ENCODE measurements around the gene CACNA1B. TPM values are rescaled to one million over a fixed set of nuclear protein-coding genes. Genes with fewer than 3 reads are reported as not detected.

CACNA1B gene
- total and polyA plus RNA-seq, 8 donors, result 0.16 to 1.3 (median 0.31) TPM

GRCh38 chr9:138066049-138066448 is 188.5 kb downstream of the CACNA1B start:
- FAIRE-seq (no peak), ATAC-seq (no peak), DNase-seq (peak in 2 of 6 donors; percentile 22 to 24)
- Histone ChIP-seq H3K4me1 (no peaks in the 10 kb centered on the region), H3K4me3 (no peak overlapping the region), H3K36me3 (no peaks in the 10 kb centered on the region), H3K9me3 (no peaks in the 10 kb centered on the region), H3K27me3 (no peaks in the 10 kb centered on the region), H3K27ac (no peak overlapping the region)
- TF ChIP-seq CTCF (IDR thresholded peaks at IDR 0.05), result no peak
- intact Hi-C loops (cut with DNase I), result no loop called here
- 55 to 70% methylated on average over 6 of the region's 6 CpGs for WGBS, 2 donors

- H3K27ac ChIP-seq, result no peak overlapping the region
- no peak for TF ChIP-seq CTCF (IDR thresholded peaks at IDR 0.05)
- FAIRE-seq (no peak), ATAC-seq (no peak), DNase-seq (peak in 2 of 6 donors; percentile 7 to 35)
- WGBS, 2 donors, result 76 to 81% methylated on average over 17 of the region's 17 CpGs
- H3K27me3 ChIP-seq, result no peaks in the 10 kb centered on the region
- H3K9me3 ChIP-seq, result no peaks in the 10 kb centered on the region
- no peaks in the 10 kb centered on the region for H3K4me1 ChIP-seq
- H3K36me3 ChIP-seq, result no peaks in the 10 kb centered on the region
- no peak overlapping the region for H3K4me3 ChIP-seq
- intact Hi-C loops (cut with DNase I), result no loop called here
Measured at GRCh38 chr9:138067613-138068367, 190.2 kb downstream of the CACNA1B start.

DNA sequence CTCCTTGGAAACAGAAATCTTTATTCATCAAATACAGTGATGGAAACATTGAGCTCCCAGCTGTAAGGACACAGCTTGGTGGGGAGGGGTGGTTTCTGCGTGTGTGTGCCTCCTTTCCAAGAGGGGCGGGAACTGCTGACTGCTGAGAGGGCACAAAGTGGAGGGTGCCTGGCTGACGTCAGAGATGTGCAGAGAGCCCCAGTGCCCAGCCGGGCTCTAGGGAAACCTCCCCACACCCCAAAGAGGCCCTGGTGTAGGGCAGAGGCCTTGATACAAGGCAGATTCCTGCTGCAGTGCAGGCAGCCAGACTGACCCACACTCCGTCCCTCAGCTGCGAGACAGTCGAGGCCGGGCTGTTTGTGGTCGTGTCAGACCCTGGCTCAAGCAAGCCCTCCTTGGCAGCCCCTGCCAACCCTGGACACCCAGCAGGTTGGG is 191.0 kb downstream of the CACNA1B start:
- WGBS, 2 donors, result 40 to 51% methylated on average over 9 of the region's 9 CpGs
- Histone ChIP-seq H3K4me1 (no peaks in the 10 kb centered on the region), H3K9me3 (no peaks in the 10 kb centered on the region), H3K36me3 (no peaks in the 10 kb centered on the region), H3K4me3 (no peak overlapping the region), H3K27ac (no peak overlapping the region), H3K27me3 (no peaks in the 10 kb centered on the region)
- FAIRE-seq, result no peak
- TF ChIP-seq CTCF (IDR thresholded peaks at IDR 0.05), result no peak
- ATAC-seq, result no peak
- intact Hi-C loops (cut with DNase I), result no loop called here
- DNase-seq, result peak in 2 of 6 donors; percentile 32 to 47

GRCh38 chr9:138069731-138070456 is 192.3 kb downstream of the CACNA1B start:
- no peaks in the 10 kb centered on the region for H3K27me3 ChIP-seq
- no peak overlapping the region for H3K27ac ChIP-seq
- no peak for TF ChIP-seq CTCF (IDR thresholded peaks at IDR 0.05)
- H3K36me3 ChIP-seq, result no peaks in the 10 kb centered on the region
- no peaks in the 10 kb centered on the region for H3K4me1 ChIP-seq
- no peak for FAIRE-seq
- H3K4me3 ChIP-seq, result no peak overlapping the region
- no peak for ATAC-seq
- no peaks in the 10 kb centered on the region for H3K9me3 ChIP-seq
- WGBS, 2 donors, result 57 to 63% methylated on average over 18 of the region's 18 CpGs
- intact Hi-C loops (cut with DNase I), result no loop called here
- peak in 2 of 6 donors; percentile 17 to 33 for DNase-seq

- no peaks in the 10 kb centered on the region for H3K9me3 ChIP-seq
- peak in 1 of 6 donors; percentile 21 for DNase-seq
- H3K27me3 ChIP-seq, result no peaks in the 10 kb centered on the region
- no peak for ATAC-seq
- intact Hi-C loops (cut with DNase I), result no loop called here
- no peaks in the 10 kb centered on the region for H3K36me3 ChIP-seq
- FAIRE-seq, result no peak
- H3K4me1 ChIP-seq, result no peaks in the 10 kb centered on the region
- H3K27ac ChIP-seq, result no peak overlapping the region
- H3K4me3 ChIP-seq, result no peak overlapping the region
- no peak for TF ChIP-seq CTCF (IDR thresholded peaks at IDR 0.05)
- 58 to 75% methylated on average over 8 of the region's 8 CpGs for WGBS, 2 donors
Measured at GRCh38 chr9:138070815-138071214, 193.2 kb downstream of the CACNA1B start.

Data from pancreas (tissue), 10 donors.